Ishikawa (cell line): ENCODE measurements around the gene CEP63.

ENCODE experiments used
- FOXM1 ChIP-seq: IDR thresholded peaks from 2 replicates; pipeline ENCODE4 v1.6.1; 2012; ENCODE audit warnings: low read depth, borderline replicate concordance
- NFIC ChIP-seq: IDR thresholded peaks from 2 replicates; pipeline ENCODE4 v1.6.1; 2012
- ZBTB7A ChIP-seq: IDR thresholded peaks from 2 replicates; pipeline ENCODE4 v1.6.1; 2012; ENCODE audit warnings: low read depth
- TF ChIP-seq, protein P1 (sequence below): IDR thresholded peaks from 2 replicates; pipeline ENCODE4 v1.6.1; 2012

DNA sequence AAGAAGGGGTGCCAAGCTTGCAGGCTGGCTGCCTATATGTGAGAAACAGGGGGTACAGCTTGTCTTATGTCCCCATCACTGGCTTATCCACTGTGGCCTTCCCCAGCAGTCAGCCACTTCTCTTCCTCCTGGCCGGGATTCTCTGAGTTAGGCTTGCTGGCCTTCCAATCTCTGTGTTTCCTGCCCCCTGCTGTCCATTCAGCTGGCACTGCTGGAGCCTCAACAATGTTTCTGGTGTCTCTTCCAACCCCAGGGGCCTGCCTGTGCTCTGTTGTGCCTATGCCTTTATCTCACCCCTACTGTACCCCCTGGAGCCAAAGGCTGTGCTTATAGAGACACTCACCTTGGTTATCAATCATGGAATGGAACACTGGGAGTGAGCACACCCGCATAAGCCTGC is 36.6 kb upstream of the CEP63 start:
- TF ChIP-seq, protein P1, sequence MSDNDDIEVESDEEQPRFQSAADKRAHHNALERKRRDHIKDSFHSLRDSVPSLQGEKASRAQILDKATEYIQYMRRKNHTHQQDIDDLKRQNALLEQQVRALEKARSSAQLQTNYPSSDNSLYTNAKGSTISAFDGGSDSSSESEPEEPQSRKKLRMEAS = no peak
- TF ChIP-seq NFIC = no peak
- no peak for TF ChIP-seq FOXM1
- no peak for TF ChIP-seq ZBTB7A
